IPS DF 4.7 (cell line): ENCODE data around the gene ACSS1.

ENCODE experiments used
- DNase-seq: peaks from one replicate; pipeline ENCODE4 v3.0.0-alpha.2; 2013; ENCODE audit warnings: low spot score; ENCODE audit errors: extremely low read depth

Gene ACSS1

DNA sequence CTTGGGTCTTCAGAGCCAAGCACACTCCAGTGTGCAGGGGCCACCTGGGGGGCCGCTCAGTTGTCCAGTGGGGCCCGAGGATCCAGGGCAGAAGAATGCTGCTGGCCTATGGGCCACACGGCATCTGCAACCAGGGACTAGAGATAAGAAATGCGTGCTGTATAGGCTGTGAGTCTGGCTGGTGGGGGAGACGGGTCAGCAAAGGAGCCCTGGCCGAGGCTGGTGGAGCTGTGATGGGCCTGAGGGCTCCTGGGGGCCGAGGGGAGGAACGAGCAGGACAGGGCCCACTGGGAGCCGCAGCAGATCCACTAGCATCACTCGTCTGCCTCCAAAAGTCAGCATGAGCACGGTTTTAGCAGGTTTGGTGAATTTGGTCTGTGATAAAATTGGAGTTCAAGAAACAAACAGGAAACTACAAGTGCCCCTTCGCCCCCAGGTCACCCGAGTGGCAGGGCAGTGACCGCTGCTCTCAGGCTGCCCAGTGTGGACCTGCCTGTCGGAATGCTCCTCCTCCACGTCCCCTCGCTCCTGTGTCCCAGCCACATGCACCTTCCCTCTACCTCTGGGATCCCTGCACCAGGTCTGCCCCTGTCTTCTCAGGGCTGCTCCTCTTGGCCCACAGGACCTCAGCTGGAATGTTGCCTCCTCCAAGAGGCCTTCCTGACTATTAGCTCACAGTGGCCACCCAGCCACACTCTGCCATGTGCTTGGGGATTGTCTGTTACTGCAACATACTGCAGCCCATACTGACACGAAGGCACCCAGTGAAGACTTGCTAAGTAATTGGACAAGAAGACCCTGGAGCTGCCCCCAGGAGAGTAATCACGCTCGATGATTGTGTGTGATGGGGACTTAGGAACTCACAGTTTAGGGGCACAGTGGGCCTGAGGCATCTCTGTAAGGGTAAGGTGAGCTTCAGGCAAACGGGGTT lies 10.9 kb downstream of the ACSS1 start:
- DNase-seq: no peak

DNA sequence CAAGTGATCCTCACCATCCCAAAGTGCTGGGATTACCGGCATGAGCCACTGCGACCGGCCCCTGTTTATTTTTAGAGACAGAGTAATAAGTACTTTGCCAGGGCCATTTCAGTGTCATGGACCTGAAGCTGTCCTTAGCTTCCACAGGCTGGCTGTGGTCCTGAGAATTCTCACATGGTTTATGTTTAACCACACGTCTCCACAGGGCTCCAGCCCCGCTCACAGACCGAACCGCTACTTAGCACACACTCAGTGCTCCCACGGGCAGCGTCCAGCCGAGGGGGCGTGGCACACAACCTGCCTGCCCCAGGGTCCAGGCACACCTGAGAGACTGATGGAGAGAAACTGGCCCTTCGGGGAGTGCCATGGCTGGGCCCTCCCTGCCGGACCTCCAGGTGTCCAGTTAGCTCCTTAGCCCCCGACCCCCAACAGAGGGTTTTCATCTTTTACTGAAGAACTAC lies 11.7 kb downstream of the ACSS1 start:
- DNase-seq: no peak

DNA sequence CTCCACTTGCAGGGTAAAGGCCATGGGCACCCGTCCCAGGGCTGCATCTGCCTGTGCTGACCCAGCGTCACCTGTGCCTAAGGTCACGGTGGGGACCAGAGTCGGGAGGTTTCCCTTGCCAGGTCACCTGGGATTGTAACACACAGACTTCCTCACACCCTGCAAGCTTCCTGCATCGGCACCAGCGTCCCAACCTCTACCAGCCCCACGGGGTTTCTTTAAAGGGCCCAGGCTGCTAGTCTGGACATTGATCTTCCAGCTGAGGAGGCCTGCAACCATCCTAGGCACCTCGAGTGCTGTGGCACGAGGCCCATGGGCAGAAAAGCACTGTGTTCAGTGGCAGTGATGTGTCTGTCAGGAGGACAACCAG lies 12.6 kb downstream of the ACSS1 start:
- DNase-seq: no peak

DNA sequence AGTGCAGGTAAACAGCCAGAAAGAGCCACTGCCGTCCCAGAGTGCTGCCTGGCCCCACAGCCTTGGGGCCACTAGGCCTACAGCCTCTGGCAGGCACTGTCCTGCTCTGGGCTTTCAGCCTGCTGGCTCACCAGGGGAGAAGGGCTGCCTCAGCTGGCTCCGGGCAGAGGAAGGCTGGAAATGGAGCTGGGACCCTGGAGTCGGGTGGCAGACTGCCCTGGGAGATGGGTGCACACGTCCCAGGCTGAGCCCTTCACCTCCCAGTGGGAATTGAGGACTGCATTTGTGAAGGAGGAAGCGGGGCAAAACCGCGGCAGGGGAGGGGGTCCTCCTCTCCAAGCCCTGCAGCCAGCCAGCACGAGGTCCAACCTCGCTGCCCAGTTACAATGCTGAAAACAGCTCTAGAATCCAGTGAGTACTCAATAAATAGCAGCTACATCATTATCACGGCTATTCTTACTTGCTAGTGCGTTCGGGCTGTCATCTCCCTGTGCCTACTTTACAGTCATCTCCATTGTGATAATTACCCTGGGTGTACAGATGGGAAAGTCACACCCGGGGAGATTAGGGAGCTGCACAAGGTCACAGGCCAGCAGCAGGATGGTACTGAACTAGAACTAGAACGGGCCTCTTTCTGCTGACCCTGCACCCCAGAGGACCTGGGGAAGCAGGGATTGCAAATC lies 13.1 kb downstream of the ACSS1 start:
- no peak for DNase-seq

DNA sequence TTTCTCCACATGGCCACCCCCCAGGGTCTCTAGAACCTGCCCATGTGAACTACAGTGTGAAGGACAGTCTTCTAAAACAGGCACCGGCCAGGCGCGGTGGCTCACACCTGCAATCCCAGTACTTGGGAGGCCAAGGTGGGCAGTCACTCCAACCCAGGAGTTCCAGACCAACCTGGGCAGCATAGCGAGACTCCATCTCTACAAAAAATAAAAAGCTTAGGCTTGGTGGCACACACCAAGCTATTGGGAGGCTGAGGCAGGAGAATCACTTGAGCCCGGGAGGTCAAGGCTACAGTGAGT lies 13.7 kb downstream of the ACSS1 start:
- no peak for DNase-seq

DNA sequence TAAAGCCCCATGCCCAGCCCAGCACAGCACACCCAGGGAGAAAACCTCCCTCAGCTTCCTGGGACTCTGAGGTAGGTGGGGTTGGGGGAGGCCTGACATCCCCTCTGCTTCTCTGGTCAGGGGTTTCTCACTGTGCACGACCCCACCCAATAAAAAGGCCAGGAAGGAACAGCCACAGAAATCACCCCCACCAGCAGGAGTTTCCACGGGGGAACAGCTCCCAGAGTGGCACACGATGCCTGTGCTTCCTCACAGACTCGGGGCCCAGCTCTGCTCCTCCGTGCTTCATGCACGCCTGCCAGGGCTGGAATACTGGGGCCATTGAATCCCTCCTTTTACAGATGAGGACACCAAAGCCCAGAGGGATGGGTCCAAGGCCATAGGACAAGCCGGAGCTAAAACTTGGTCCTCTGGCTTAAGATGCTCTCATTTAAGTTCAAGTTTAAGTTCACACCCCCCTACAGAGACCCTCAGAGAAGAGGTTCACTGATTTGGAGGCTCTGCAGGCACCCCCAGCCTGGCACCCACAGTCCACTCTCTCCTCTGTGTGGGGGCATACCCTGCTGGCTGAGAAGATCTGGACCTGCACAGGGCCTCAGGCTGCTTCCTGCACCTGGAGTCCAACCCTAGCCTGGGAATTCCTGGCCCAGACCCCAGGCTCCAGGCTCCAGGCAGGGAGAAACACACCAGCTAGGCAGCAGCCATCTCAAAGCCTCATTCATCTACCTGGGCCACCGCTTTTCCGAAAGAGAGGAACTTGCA lies 14.3 kb downstream of the ACSS1 start:
- no peak for DNase-seq

DNA sequence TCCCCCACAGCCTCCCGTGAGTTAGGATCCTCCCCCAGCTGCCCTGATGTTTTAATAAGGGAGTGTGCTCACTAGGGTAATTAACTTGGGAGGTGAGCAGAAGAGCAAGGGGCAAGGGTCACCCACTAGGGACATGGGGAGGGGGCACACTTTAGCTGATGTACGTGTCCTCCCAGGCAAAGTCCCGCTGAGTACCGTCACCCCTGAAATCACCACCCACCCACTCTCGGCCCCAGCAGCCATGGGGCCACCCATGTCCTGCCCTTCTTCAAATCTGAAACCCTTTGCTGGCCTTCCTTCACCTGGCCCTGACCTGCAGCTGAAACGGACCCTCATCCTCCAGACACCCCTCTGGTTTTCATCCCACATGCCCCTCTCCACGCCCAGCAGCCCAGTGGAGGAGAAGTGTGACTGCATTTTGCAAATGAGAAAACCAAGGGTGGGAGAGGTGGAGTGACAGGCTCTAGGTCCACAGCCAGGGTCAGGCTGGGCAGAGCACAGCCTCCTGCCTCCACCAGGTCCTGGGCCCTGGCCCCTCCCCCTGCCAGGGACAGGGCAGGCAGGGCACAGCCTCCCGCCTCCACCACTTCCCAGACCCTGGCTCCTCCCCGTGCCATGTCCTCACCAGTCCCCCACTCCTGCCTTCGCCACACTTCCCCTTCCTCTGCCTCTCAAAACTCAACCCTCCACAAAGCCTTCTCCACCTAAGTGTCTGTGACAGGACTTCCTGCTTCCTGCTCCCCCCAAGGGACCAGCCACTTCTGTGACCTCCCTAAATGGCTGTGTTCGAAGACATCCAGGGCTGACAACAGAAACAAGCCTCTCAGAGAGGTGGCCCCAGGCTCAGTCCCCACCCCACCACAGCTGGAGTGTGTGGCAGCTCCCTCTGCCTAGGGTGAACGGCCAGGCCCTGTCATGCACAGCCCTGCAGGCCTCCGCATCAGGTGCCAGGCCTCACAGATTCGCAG lies 15.1 kb downstream of the ACSS1 start:
- no peak for DNase-seq

DNA sequence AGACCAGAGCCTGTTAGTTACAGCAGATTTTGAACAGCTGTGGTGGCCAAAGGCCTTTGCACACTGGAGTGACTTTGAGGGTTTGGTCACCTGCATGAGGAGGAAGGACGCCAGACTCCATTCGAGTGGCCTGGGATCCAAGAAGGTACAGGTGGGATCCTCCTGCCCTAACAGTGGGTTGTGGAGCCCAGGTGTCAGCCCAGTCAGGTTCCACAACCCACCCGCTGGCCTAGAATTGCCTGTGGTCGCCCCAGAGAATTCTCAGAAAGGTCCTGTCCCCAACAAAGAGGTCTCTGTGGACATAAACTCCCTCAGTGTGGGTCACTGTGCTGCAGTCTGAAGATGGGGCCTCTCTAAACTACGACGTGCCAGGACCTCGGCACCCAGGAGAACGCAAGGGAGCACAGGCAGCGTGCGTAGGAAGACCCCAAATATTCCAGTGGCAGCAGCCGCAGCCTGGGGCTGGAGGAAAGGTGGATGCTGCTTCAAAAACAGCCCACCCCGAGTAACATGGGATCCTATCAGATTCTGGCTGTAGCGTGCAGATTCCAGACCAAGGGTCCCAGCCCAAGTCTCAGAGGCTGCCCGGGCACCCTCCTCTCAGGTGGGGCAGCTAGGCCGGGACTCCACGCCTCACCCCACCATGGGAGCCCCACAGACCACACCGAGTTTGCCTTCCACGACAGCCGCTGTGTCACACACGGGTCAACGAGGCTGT lies 16.0 kb downstream of the ACSS1 start:
- DNase-seq: no peak

DNA sequence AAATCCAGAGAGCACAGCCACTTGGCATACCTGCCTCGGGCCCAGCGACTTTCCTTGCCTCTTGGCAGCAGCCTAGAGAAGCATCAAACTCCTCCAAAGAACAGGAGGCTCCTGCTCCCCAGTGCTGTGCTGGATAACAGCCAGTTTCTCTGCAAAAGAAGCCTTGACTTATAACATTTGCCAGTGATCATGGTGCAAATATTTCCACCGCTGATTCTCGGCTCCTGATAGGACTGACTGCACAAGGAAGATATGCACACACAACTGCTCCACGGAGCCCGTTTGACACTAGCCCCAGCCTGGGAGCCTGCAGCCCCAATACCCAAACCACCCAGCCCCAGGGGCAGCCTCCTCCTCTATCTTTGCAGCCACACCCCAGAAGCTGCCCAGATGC lies 17.5 kb downstream of the ACSS1 start:
- no peak for DNase-seq

DNA sequence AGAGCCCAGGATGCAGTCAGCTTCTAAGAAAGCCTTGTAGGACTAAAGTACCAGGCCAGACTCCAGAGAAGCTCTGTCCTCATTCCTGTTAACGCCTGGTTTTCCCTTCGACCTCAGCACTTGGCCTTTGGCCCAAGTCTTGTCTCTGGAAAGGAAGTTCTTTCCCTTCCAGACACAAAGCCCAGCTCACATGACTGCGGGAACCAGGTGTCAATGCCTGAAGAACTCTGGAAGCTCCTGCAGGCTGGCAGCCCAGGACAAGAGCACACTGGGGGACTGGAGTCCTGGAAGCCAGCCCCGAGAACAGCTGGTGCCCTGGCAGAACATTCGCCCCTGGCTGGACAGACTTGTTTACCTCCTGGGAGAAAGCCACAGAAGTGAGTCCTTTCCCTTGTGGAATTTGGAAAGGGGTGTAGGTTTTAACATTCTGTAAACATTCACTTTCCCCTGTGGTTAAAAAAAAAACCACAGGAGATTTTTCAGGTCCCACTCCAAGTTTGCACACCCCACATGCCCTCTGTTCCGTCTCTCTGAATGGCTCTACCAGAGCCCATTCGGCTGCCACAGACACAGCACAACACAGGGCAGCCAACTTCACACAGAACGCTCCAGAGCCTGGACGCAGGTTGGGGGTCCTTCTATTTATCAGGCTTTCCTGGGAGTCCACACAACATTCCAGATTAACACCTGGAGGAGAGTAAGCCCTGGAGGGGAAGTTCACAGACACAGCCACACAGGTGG lies 18.1 kb downstream of the ACSS1 start:
- no peak for DNase-seq

DNA sequence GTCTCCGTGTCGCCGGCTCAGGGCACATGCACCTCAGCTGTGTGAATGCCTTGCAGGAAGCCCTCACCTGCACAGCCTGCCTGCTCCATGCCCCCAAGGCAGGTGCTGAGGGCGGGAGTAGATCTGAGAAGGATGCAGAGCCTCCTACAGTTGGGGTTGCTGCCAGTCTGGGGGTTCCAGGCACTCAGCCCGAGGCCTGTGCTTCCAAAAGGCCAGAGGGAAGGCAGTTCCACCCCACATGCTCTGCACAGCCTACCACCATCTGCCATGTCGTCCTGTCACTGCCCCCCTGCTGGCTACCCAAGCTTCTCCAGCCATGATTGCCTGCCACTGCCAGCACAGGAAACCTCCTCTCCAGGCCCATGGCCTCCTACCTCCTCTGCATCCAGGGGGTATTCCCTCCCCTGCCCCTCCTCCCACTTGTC lies 19.3 kb downstream of the ACSS1 start:
- no peak for DNase-seq

DNA sequence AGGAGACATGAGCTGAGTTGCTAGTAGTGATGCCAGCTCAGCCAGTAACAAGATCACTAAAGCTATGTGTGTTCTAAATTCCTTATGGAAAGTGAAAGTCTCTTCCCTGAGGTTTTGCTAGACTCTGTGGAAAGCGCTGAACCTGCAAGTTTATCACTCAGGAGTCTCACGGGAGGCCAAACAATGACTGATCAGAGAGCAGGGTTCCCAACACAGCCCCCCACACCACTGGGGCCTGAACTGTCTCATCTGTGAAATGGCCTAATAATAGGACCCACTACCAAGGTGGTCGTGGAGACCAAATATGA lies 19.9 kb downstream of the ACSS1 start:
- DNase-seq: no peak

DNA sequence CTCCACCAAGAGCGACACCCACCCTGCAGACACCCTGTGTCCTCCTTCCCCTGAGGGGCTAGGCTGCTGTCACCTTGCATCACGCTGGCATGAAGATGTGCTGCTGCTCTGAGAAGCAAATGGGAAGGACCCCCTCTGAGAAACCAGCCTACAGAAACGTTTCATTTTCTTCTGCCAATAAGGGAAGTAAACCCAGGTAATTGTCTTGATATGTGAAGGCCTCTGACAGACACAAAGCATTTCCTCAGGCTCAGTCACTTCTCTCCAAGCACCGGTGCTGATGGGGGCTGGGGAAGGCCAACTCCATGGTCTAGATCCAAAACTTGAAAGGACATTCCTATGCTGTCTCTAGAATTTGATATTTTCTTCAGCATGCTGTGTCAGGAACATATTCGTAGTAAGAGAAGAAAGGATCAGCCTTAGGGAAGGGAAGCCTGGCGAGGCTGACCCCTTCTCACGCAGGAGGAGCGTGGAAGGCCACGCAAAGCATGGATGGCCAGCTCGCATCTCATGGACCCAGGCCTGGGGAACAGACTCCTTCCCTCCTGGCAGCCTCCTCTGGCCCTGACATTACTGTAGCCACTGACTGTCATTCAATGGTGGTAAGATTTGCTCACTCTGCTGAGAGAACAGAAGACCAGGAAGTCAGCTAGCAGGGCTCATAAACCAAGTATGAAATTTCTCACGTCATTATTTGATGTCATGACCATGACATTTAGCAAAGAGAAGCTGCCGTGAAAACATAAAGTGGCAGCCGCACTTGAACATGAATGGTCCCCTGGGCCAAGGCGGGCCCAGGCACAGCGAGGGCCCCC lies 20.4 kb downstream of the ACSS1 start:
- DNase-seq: no peak

DNA sequence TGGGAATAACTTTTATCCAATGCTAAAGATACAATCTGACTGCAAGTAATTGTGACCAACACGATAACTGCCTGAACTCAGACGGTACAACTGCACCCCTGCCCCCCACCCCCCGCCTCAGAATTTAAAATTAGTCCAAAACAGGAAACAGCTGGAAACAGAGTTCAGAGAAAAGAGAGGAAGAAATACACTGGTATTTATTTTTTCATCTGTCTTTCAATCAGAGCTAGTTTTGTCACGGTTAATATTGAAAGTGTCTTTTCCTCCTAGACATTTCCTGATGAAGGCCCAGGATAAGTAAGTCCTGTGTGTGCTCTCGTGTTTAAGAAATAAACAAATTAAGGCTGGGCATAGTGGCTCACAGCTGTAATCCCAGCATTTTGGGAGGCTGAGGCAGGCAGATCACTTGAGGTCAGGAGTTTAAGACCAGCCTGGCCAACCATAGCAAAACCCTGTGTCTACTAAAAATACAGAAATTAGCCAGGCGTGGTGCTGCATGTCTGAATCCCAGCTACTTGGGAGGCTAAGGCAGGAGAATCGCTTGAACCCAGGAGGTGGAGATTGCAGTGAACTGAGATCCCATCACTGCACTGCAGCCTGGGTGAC lies 21.5 kb downstream of the ACSS1 start:
- no peak for DNase-seq

DNA sequence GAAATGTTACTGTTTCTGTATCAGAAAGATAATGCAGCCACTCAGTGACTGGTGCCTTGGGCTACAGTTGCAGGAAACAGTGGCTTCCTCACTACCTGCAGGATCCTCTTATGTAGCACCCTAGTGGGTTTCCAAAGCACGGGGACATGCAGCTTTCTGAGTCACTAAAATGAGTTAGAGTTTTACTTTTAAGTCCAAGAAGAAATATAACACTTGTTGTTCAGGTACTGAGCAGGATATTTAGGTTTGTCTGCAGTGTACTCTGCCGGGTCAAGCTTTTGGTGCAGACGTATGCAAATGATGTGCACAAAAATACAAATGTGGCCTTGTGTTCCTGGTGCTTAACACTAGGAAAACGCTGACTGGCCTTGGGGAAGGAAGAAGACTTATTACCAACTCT lies 22.0 kb downstream of the ACSS1 start:
- DNase-seq: no peak

DNA sequence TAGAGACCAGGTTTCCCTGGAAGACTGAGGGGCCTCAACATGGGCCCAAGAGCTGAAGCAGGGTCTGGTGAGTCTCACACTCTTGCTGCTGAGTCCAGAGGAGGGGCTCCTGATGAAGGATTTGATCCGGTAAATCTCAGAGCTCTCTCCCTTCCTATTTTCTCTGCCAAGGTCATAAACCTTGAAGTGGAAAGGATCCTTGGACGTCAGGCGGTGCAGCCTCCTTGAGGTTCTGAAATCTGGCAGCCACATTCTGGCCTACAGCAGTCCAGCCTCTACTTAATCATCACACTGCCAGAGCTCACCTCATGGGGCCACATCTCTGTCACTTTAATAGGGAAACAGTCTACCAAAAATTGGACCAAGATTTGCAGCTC lies 24.0 kb downstream of the ACSS1 start:
- no peak for DNase-seq

DNA sequence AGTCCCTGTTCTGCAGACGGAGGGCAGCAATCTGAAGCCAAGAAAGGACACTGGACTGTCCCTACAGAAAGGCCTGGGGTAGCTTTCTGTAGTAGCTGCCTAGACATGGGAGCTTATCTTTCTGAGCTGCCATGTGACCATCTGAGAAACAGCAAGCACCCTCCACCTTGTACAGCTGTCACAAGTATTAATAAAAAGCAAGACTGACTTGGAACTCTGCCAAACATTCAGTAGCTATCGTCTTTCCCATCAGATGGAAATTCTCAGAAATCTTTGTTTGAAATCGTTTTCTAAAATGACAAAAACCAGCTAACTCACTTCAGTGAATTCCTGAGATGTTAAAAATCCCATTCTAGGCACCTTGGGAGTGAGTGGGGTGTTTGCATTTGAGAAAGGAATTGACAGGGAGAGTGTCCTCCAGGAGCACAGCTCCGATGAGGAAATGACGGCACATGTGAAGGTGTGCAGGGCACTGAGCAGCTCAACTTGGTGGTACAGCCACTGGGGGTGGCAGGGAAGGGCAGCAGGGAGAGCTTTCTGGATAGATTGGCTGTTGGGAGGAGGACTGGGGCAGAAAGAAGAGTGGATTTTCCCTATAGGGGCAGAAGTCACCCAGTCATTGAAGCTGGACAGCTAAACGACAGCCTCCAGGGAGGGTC lies 24.5 kb downstream of the ACSS1 start:
- no peak for DNase-seq
